ENCODE results near the gene TCP10L. TPM values are rescaled to one million over a fixed set of nuclear protein-coding genes. Genes with fewer than 3 reads are reported as not detected.
"Not testable (repeated sequence)": the region's sequence is repeated elsewhere in the genome, so short reads cannot be mapped to it uniquely, and the experiment has no call there.

TCP10L gene
- total and polyA plus RNA-seq, 3 experiments from 2014 or later: 0.43 TPM; not detected in 2

DNA sequence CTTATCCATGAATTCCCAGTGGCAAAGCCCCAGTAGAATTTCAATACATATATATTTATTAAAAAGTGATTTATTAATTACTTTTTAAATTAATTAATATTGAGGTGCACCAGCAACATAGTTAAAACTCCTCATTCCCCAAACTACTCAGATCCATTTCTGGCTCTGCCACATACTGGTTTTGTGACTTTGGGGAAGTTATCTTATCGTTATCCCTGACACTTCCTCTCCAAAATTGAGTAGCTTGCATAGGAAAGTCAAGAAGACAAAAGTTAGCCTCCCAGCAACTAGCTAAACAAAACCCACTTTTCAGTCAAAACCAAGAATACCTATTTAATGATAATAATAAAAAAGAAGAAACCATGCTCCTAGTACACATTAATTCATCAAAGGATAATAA lies 35.9 kb downstream of the TCP10L start:
- Mint-ChIP-seq H3K9me3 (no peaks in the 10 kb centered on the region), H3K27ac (peak overlapping the region in 1 of 8 donors; percentile 55), H3K4me3 (no peak overlapping the region), H3K4me1 (peaks cover 0 to 15% (median 14%) of the 10 kb centered on the region in 3 donors), H3K27me3 (peaks cover 3 to 5% of the 10 kb centered on the region in 2 donors), H3K36me3 (peaks cover 0 to 5% (median 3%) of the 10 kb centered on the region in 3 donors)
- H3K36me3 ChIP-seq (ENCODE audit: insufficient read depth, low read length): no peaks in the 10 kb centered on the region
- no peak for DNase-seq
- H3K4me1 ChIP-seq (ENCODE audit: insufficient read depth, low read length): no peaks in the 10 kb centered on the region
- H3K4me3 ChIP-seq (ENCODE audit: low read length): no peak overlapping the region
- POLR2A ChIA-PET: interaction anchor here (1.0 kb wide), 1 partner anchor 20 kb away, joined by 3 read pairs; no protein-coding TSS in a partner anchor
- CTCF ChIA-PET: no interaction called here
- H3K9me3 ChIP-seq (ENCODE audit: low read length): no peaks in the 10 kb centered on the region
- H3K27me3 ChIP-seq (ENCODE audit: insufficient read depth, low read length, poor library complexity, severe bottlenecking): no peaks in the 10 kb centered on the region
- H3K27ac ChIP-seq (ENCODE audit: low read depth, low read length): no peak overlapping the region

DNA sequence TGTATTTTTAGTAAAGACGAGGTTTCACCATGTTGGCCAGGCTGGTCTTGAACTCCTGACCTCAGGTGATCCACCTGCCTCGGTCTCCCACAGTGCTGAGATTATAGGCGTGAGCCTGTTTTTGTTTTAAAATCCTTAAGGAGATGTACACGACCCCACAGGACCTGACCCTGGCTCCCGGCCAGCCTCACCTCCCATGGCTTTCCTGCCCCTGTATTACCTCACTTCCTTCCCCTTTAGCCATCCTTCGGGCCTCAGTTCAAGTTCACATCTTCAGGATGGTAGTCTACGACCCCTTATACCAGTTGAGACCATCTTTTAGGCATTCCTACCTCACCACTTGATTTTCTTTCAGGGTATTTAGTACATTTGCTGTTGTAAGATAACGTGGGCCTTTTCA lies 36.3 kb downstream of the TCP10L start:
- Mint-ChIP-seq H3K4me1 (peaks cover under 1 to 16% (median 15%) of the 10 kb centered on the region in 3 donors), H3K36me3 (peaks cover 0 to 5% (median 3%) of the 10 kb centered on the region in 3 donors), H3K27me3 (peaks cover 3 to 5% of the 10 kb centered on the region in 2 donors), H3K4me3 (peak overlapping the region in 1 of 7 donors; percentile 33), H3K9me3 (no peaks in the 10 kb centered on the region), H3K27ac (peak overlapping the region in 3 of 8 donors; percentile 5 to 55 (median 24))
- POLR2A ChIA-PET: interaction anchor here (1.0 kb wide), 1 partner anchor 20 kb away, joined by 3 read pairs; no protein-coding TSS in a partner anchor
- no peak overlapping the region for H3K27ac ChIP-seq (ENCODE audit: low read depth, low read length)
- H3K36me3 ChIP-seq (ENCODE audit: insufficient read depth, low read length): no peaks in the 10 kb centered on the region
- H3K9me3 ChIP-seq (ENCODE audit: low read length): no peaks in the 10 kb centered on the region
- DNase-seq: no peak
- CTCF ChIA-PET: no interaction called here
- no peaks in the 10 kb centered on the region for H3K4me1 ChIP-seq (ENCODE audit: insufficient read depth, low read length)
- H3K27me3 ChIP-seq (ENCODE audit: insufficient read depth, low read length, poor library complexity, severe bottlenecking): no peaks in the 10 kb centered on the region
- H3K4me3 ChIP-seq (ENCODE audit: low read length): no peak overlapping the region

DNA sequence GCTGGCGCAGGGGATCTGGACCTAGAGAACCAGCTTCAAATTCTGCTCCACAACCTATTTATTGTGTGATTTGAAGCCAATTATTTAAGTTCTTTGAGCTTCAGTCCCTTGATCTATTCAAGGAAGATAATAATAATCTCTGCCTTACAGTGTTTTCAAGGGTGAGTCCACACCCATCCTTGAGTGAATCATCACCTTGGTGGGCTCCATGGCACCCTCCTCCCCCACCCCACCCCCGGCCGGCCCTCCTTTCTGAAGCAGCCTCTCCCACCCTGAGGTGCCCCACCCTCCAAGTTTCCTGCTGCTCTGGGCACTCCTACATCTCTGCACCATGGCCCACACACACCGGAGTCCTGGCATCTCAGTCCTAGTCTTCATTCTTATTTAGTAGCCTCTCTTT lies 38.3 kb downstream of the TCP10L start:
- CTCF ChIA-PET: interaction anchor here (0.5 kb wide), 1 partner anchor 98 kb away, joined by 3 read pairs; no protein-coding TSS in a partner anchor
- no peaks in the 10 kb centered on the region for H3K9me3 ChIP-seq (ENCODE audit: low read length)
- POLR2A ChIA-PET: no interaction called here
- H3K27me3 Mint-ChIP-seq: peaks cover 3 to 5% of the 10 kb centered on the region in 2 donors
- H3K27me3 ChIP-seq (ENCODE audit: insufficient read depth, low read length, poor library complexity, severe bottlenecking): no peaks in the 10 kb centered on the region
- no peak overlapping the region for H3K27ac ChIP-seq (ENCODE audit: low read depth, low read length)
- H3K4me3 Mint-ChIP-seq: peak overlapping the region in 1 of 7 donors; percentile 27
- H3K36me3 Mint-ChIP-seq: peaks cover 0 to 3% (median 1%) of the 10 kb centered on the region in 3 donors
- no peaks in the 10 kb centered on the region for H3K36me3 ChIP-seq (ENCODE audit: insufficient read depth, low read length)
- H3K9me3 Mint-ChIP-seq: no peaks in the 10 kb centered on the region
- H3K4me3 ChIP-seq (ENCODE audit: low read length): no peak overlapping the region
- H3K27ac Mint-ChIP-seq: peak overlapping the region in 2 of 8 donors; percentile 33 to 66
- H3K4me1 Mint-ChIP-seq: peaks cover 4 to 18% (median 18%) of the 10 kb centered on the region in 3 donors
- DNase-seq: no peak
- H3K4me1 ChIP-seq (ENCODE audit: insufficient read depth, low read length): no peaks in the 10 kb centered on the region

GRCh38 chr21:32545948-32546441 lies 39.3 kb downstream of the TCP10L start:
- no peak overlapping the region for H3K4me3 ChIP-seq (ENCODE audit: low read length)
- no peaks in the 10 kb centered on the region for H3K27me3 ChIP-seq (ENCODE audit: insufficient read depth, low read length, poor library complexity, severe bottlenecking)
- H3K9me3 ChIP-seq (ENCODE audit: low read length): no peaks in the 10 kb centered on the region
- Mint-ChIP-seq H3K36me3 (peaks cover 0 to 3% (median 0%) of the 10 kb centered on the region in 3 donors), H3K4me1 (peaks cover 4 to 18% (median 17%) of the 10 kb centered on the region in 3 donors), H3K9me3 (no peaks in the 10 kb centered on the region), H3K27me3 (peaks cover 1 to 3% of the 10 kb centered on the region in 2 donors), H3K27ac (peak overlapping the region in 3 of 8 donors; percentile 10 to 79 (median 44)), H3K4me3 (no peak overlapping the region)
- no peak overlapping the region for H3K27ac ChIP-seq (ENCODE audit: low read depth, low read length)
- ChIA-PET POLR2A (no interaction called here), CTCF (no interaction called here)
- H3K4me1 ChIP-seq (ENCODE audit: insufficient read depth, low read length): no peaks in the 10 kb centered on the region
- DNase-seq: no peak
- no peaks in the 10 kb centered on the region for H3K36me3 ChIP-seq (ENCODE audit: insufficient read depth, low read length)

GRCh38 chr21:32544697-32545096 lies 40.6 kb downstream of the TCP10L start:
- H3K36me3 Mint-ChIP-seq: peaks cover 0 to 4% (median 0%) of the 10 kb centered on the region in 3 donors
- no peak overlapping the region for H3K27ac Mint-ChIP-seq
- Histone ChIP-seq H3K27me3 (ENCODE audit: insufficient read depth, low read length, poor library complexity, severe bottlenecking) (no peaks in the 10 kb centered on the region), H3K36me3 (ENCODE audit: insufficient read depth, low read length) (no peaks in the 10 kb centered on the region), H3K9me3 (ENCODE audit: low read length) (no peaks in the 10 kb centered on the region), H3K4me1 (ENCODE audit: insufficient read depth, low read length) (no peaks in the 10 kb centered on the region), H3K4me3 (ENCODE audit: low read length) (no peak overlapping the region), H3K27ac (ENCODE audit: low read depth, low read length) (no peak overlapping the region)
- peaks cover 4 to 17% (median 14%) of the 10 kb centered on the region in 3 donors for H3K4me1 Mint-ChIP-seq
- no peak for DNase-seq
- ChIA-PET POLR2A (interaction anchor here (0.7 kb wide), 1 partner anchor 9 kb away, joined by 3 read pairs; no protein-coding TSS in a partner anchor), CTCF (no interaction called here)
- peaks cover 1 to 3% of the 10 kb centered on the region in 2 donors for H3K27me3 Mint-ChIP-seq
- no peaks in the 10 kb centered on the region for H3K9me3 Mint-ChIP-seq
- H3K4me3 Mint-ChIP-seq: no peak overlapping the region

DNA sequence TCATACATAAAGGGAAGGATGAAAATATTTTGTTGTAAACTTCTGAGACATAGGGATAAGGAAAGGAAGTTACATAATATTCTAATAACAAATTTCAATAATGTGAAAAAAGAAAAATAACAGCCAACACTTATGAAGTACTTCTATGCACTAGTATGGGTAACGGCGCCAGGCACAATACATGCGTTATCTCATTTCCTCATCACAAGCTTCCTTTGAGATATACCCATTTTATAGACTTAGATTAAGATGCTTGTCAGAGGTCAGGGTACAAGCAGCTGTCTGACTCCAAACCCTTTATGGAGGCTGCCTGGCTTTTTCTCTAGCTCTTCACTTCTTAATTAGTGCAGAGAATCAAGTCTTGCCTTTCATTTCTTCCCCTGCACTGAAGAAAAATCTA lies 41.3 kb downstream of the TCP10L start:
- POLR2A ChIA-PET: interaction anchor here (0.7 kb wide), 1 partner anchor 10 kb away, joined by 3 read pairs; no protein-coding TSS in a partner anchor
- no peak overlapping the region for H3K27ac ChIP-seq (ENCODE audit: low read depth, low read length)
- CTCF ChIA-PET: no interaction called here
- DNase-seq: no peak
- Mint-ChIP-seq H3K9me3 (no peaks in the 10 kb centered on the region), H3K27ac (peak overlapping the region in 1 of 8 donors; percentile 13), H3K36me3 (peaks cover 0 to 4% (median 0%) of the 10 kb centered on the region in 3 donors), H3K4me3 (no peak overlapping the region), H3K27me3 (peaks cover under 1 to 1% of the 10 kb centered on the region in 2 donors), H3K4me1 (peaks cover 8 to 21% (median 18%) of the 10 kb centered on the region in 3 donors)
- H3K4me3 ChIP-seq (ENCODE audit: low read length): no peak overlapping the region
- no peaks in the 10 kb centered on the region for H3K36me3 ChIP-seq (ENCODE audit: insufficient read depth, low read length)
- H3K9me3 ChIP-seq (ENCODE audit: low read length): no peaks in the 10 kb centered on the region
- H3K27me3 ChIP-seq (ENCODE audit: insufficient read depth, low read length, poor library complexity, severe bottlenecking): no peaks in the 10 kb centered on the region
- H3K4me1 ChIP-seq (ENCODE audit: insufficient read depth, low read length): no peaks in the 10 kb centered on the region

GRCh38 chr21:32543056-32543455 lies 42.3 kb downstream of the TCP10L start:
- CTCF ChIA-PET, POLR2A ChIA-PET: not testable (repeated sequence)

GRCh38 chr21:32539378-32539777 lies 45.9 kb downstream of the TCP10L start:
- POLR2A ChIA-PET: no interaction called here
- Histone ChIP-seq H3K27me3 (ENCODE audit: insufficient read depth, low read length, poor library complexity, severe bottlenecking) (no peaks in the 10 kb centered on the region), H3K4me1 (ENCODE audit: insufficient read depth, low read length) (peaks cover 4% of the 10 kb centered on the region), H3K27ac (ENCODE audit: low read depth, low read length) (no peak overlapping the region), H3K4me3 (ENCODE audit: low read length) (no peak overlapping the region), H3K9me3 (ENCODE audit: low read length) (no peaks in the 10 kb centered on the region), H3K36me3 (ENCODE audit: insufficient read depth, low read length) (no peaks in the 10 kb centered on the region)
- no peak overlapping the region for H3K27ac Mint-ChIP-seq
- no peaks in the 10 kb centered on the region for H3K27me3 Mint-ChIP-seq
- peaks cover 0 to 2% (median 0%) of the 10 kb centered on the region in 3 donors for H3K36me3 Mint-ChIP-seq
- no peaks in the 10 kb centered on the region for H3K9me3 Mint-ChIP-seq
- H3K4me1 Mint-ChIP-seq: peaks cover 34 to 38% (median 35%) of the 10 kb centered on the region in 3 donors
- CTCF ChIA-PET: interaction anchor here (0.6 to 2.3 kb wide), 3 partner anchors 30 to 134 kb away, joined by 4 to 18 read pairs (median 9); no protein-coding TSS in a partner anchor
- no peak overlapping the region for H3K4me3 Mint-ChIP-seq
- no peak for DNase-seq

More at GRCh38 chr21:32543056-32543455, 42.3 kb downstream of the TCP10L start:
- H3K4me3 Mint-ChIP-seq; H3K9me3 ChIP-seq (ENCODE audit: low read length); H3K9me3 Mint-ChIP-seq; H3K27me3 Mint-ChIP-seq; H3K36me3 Mint-ChIP-seq; DNase-seq; H3K4me1 ChIP-seq (ENCODE audit: insufficient read depth, low read length); H3K27ac ChIP-seq (ENCODE audit: low read depth, low read length); H3K4me3 ChIP-seq (ENCODE audit: low read length); H3K36me3 ChIP-seq (ENCODE audit: insufficient read depth, low read length); H3K27ac Mint-ChIP-seq; H3K27me3 ChIP-seq (ENCODE audit: insufficient read depth, low read length, poor library complexity, severe bottlenecking): not testable (repeated sequence)
- H3K4me1 Mint-ChIP-seq: peaks cover 16 to 29% (median 25%) of the 10 kb centered on the region in 3 donors

Data from CD8-positive, alpha-beta memory T cell (primary cell).